Adrenal gland (tissue), 19 donors: ENCODE data around the gene PMEPA1. TPM values are rescaled to one million over a fixed set of nuclear protein-coding genes. Genes with fewer than 3 reads are reported as not detected.

Experiments
- DNase-seq, 7 donors: peaks; one replicate each; pipeline ENCODE4 v3.0.0-alpha.2; 2019 to 2020
- H3K27ac ChIP-seq, 5 donors: fragments of 200-600 bp; sonication (generic) in 4 of 5; 1 replicate in 3 of 5; 2 replicates in 2 of 5; pipeline versions ENCODE4 v1.5.1 to v1.8.0; 2016 to 2020; ENCODE audit warnings: mild to moderate bottlenecking in 1 of 5
- H3K27me3 ChIP-seq: fragments of 200-600 bp; 2 replicates; pipeline ENCODE4 v1.8.0; 2021
- H3K36me3 ChIP-seq, 2 donors: fragments of 200-600 bp; replicated peaks in 1 of 2; 1 replicate in 1 of 2; 2 replicates in 1 of 2; pipeline versions ENCODE4 v1.5.1 to v1.8.0; 2018 to 2022
- H3K4me1 ChIP-seq, 2 donors: fragments of 200-600 bp; replicated peaks in 1 of 2; 1 replicate in 1 of 2; 2 replicates in 1 of 2; pipeline versions ENCODE4 v1.5.1 to v1.8.0; 2018 to 2021
- H3K4me3 ChIP-seq, 4 donors: fragments of 200-600 bp; sonication (generic) in 3 of 4; one replicate each; pipeline ENCODE4 v1.5.1; 2016 to 2018
- H3K9me3 ChIP-seq, 3 donors: fragments of 200-600 bp; sonication (generic) in 1 of 3; replicated peaks in 1 of 3; 1 replicate in 2 of 3; 2 replicates in 1 of 3; pipeline versions ENCODE4 v1.5.1 to v1.8.0; 2016 to 2021
- POLR2A ChIP-seq, 2 donors: fragments of 450-650 bp; IDR thresholded peaks; one replicate each; pipeline ENCODE4 v1.6.1; 2017; ENCODE audit warnings: antibody characterized with exemption in 2 of 2, mild to moderate bottlenecking in 2 of 2, moderate library complexity in 1 of 2
- WGBS, 4 donors: extraction: QIAGEN DNeasy Blood & Tissue Kit in 2 of 4; methylation state at CpG; one replicate each; pipeline versions ENCODE4 v1.1.5 to v1.1.7; 2013 to 2017; 5-methylcytosine and 5-hydroxymethylcytosine counted together
- intact Hi-C, 2 donors: fragments of 100-400 bp; cut with DNase I; formaldehyde crosslinking; loops; one replicate each; pipeline versions ENCODE4 v1.14.1 to v1.15.0; 2022 to 2023
- long read RNA-seq, 10 donors: library from polyadenylated mRNA in 3 of 10; unstranded in 2 of 10; stranded (forward) in 1 of 10; transcript quantifications; one replicate each; pipeline ENCODE4 v2.0.0 and lab custom pipeline, GENCODE V29; 2021 to 2026
- polyA plus RNA-seq, 3 donors: library from polyadenylated mRNA; stranded (reverse); fragments of 200-250 nt in 2 of 3; fragments of 350-450 nt in 1 of 3; fragmentation: Illumina TruSeq in 1 of 3; extraction: RNeasy Lipid Tissue Mini Kit (QIAGEN cat#74804) in 1 of 3; gene quantifications; one replicate each; pipeline ENCODE4 v1.2.3, GENCODE V29; 2013 to 2014
- total RNA-seq, 9 donors: library from RNA; depleted of rRNA in 4 of 9; stranded (reverse); fragments of >200 nt in 4 of 9; fragments of 120-200 nt in 1 of 9; fragmentation: NEBNext Ultra II Directional in 1 of 9; extraction: Animal tissue kit (Norgen Biotek cat#: 25700) in 1 of 9; gene quantifications; one replicate each; pipeline versions ENCODE4 v1.1.0 to v1.2.4, GENCODE V29; 2013 to 2023
- TF ChIP-seq, protein P1 (sequence below), 6 experiments: fragments of 450-650 bp in 4 of 6; fragments of 200-600 bp in 2 of 6; sonication (generic) in 1 of 6; IDR thresholded peaks; 1 replicate in 5 of 6; 2 replicates in 1 of 6; pipeline versions ENCODE4 v1.5.1 to v1.8.0; 2016 to 2021; ENCODE audit warnings: antibody characterized with exemption in 6 of 6, mild to moderate bottlenecking in 2 of 6, moderate library complexity in 1 of 6
- donor health status: healthy with polysubstance abuse.
- donor health status: Bipolar disorder and iron deficiency.
- donor health status: DM: yes; HTN: yes; CAD: no.
- donor health status: DM: no; HTN: no; CAD: no.
- donor health status: DM: no; HTN: no; CAD: no.
- donor health status: DM: yes; HTN: yes; CAD: no.

The PMEPA1 gene, protein sequence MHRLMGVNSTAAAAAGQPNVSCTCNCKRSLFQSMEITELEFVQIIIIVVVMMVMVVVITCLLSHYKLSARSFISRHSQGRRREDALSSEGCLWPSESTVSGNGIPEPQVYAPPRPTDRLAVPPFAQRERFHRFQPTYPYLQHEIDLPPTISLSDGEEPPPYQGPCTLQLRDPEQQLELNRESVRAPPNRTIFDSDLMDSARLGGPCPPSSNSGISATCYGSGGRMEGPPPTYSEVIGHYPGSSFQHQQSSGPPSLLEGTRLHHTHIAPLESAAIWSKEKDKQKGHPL
- total RNA-seq (10 to 100 TPM in 4 of 9 donors, 1 to 10 TPM in 5; 1.2 to 36.0 (median 9.7) TPM), polyA plus RNA-seq (10 to 100 TPM in 2 of 3 donors, 1 to 10 TPM in 1; 9.5 to 13.2 (median 11.1) TPM)
- long read RNA-seq, donor 1 = 0 reads
- long read RNA-seq, donor 2 = 0 reads
- long read RNA-seq, donor 3, full-length matches to known transcripts = 1 of 1 reads
- long read RNA-seq, donor 3, partial matches to known transcripts = 0 of 1 reads
- long read RNA-seq, donor 3, other reads (novel, unspliced or antisense) = 0 of 1 reads
- long read RNA-seq, donor 4, full-length matches to known transcripts = 2 of 6 reads
- long read RNA-seq, donor 4, partial matches to known transcripts = 2 of 6 reads
- long read RNA-seq, donor 4, other reads (novel, unspliced or antisense) = 2 of 6 reads
- long read RNA-seq, donor 5, full-length matches to known transcripts = 13 of 16 reads
- long read RNA-seq, donor 5, partial matches to known transcripts = 1 of 16 reads
- long read RNA-seq, donor 5, other reads (novel, unspliced or antisense) = 2 of 16 reads
- long read RNA-seq, donor 6, full-length matches to known transcripts = 4 of 7 reads
- long read RNA-seq, donor 6, partial matches to known transcripts = 0 of 7 reads
- long read RNA-seq, donor 6, other reads (novel, unspliced or antisense) = 3 of 7 reads
- long read RNA-seq, donor 7 = 0 reads
- long read RNA-seq, donor 8, full-length matches to known transcripts = 1 of 1 reads
- long read RNA-seq, donor 8, partial matches to known transcripts = 0 of 1 reads
- long read RNA-seq, donor 8, other reads (novel, unspliced or antisense) = 0 of 1 reads
- long read RNA-seq, donor 9, full-length matches to known transcripts = 1 of 1 reads
- long read RNA-seq, donor 9, partial matches to known transcripts = 0 of 1 reads
- long read RNA-seq, donor 9, other reads (novel, unspliced or antisense) = 0 of 1 reads
- long read RNA-seq, donor 10, full-length matches to known transcripts = 4 of 4 reads
- long read RNA-seq, donor 10, partial matches to known transcripts = 0 of 4 reads
- long read RNA-seq, donor 10, other reads (novel, unspliced or antisense) = 0 of 4 reads

DNA sequence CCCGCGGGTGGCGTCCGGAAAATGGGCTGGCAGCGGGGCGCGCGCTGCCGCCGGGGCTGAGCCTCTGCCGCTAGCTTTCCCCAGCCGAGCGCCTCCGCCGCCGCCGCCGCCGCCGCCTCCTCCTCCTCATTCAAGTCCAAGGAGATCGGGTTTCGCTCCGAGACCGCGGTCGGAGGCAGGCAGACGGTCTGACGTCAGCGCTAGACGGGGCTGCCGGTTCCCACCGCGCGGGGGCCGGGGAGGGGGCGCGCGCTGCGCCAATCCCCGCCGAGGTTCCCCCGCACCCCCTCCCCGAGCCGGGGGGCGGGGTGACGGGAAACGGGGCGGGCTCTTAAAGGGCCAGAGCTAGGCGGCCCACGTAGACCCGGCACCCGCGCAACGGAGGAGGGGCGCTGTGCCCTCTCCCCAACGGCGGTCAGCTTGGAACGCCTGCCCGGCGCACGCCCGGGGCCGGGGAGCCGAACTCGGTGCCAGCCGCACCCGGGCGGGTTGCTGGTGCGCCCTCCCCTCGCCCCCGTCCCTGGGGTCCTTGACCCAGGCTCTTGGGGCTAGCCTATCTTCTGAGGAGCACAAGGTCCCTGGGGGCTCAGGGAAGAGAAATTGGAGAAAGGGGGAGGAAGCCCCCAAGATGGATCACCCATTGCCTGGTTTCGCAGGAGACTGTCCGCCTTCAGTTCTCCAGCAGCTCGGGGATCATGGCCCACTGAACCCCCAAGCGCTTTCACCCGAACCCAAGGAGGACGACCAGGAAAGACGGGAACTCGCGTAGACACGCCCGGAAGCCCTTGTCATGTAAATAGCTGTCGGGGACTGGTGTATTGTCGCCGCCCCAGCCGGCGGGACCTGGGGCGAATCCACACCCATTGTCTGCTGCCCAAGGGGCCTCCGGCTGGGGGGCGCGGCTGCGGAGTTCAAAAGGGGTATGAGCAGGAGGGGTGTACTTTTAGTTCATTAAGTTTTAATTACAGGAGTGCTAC lies at the start of gene PMEPA1:
TSS of gene PMEPA1 (minus strand) at position 193 of the 977 bp plus-strand sequence. CDS start 433 bp downstream, outside the sequence.
- TF ChIP-seq, protein P1, sequence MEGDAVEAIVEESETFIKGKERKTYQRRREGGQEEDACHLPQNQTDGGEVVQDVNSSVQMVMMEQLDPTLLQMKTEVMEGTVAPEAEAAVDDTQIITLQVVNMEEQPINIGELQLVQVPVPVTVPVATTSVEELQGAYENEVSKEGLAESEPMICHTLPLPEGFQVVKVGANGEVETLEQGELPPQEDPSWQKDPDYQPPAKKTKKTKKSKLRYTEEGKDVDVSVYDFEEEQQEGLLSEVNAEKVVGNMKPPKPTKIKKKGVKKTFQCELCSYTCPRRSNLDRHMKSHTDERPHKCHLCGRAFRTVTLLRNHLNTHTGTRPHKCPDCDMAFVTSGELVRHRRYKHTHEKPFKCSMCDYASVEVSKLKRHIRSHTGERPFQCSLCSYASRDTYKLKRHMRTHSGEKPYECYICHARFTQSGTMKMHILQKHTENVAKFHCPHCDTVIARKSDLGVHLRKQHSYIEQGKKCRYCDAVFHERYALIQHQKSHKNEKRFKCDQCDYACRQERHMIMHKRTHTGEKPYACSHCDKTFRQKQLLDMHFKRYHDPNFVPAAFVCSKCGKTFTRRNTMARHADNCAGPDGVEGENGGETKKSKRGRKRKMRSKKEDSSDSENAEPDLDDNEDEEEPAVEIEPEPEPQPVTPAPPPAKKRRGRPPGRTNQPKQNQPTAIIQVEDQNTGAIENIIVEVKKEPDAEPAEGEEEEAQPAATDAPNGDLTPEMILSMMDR (IDR thresholded peaks at IDR 0.05) = peak in 3 of 6 experiments; percentile 12 to 26 (median 12)
- peak; percentile 79 to 95 for TF ChIP-seq POLR2A (IDR thresholded peaks at IDR 0.05)
- Histone ChIP-seq H3K4me1 (peaks cover 0 to 10% of the 10 kb centered on the region in 2 donors), H3K9me3 (no peaks in the 10 kb centered on the region), H3K4me3 (peak within 1 kb of the TSS; percentile 7 to 73 (median 49)), H3K27me3 (no peaks in the 10 kb centered on the region), H3K27ac (peak within 1 kb of the TSS in 4 of 5 donors; percentile 60 to 83 (median 78)), H3K36me3 (no peaks in the 10 kb centered on the region)
- peak; percentile 94 to 97 (median 95) for DNase-seq
- 0 to 3% (median 1%) methylated on average over 16 to 92 of the region's 92 CpGs for WGBS, 4 donors
- intact Hi-C loops = no loop called here

DNA sequence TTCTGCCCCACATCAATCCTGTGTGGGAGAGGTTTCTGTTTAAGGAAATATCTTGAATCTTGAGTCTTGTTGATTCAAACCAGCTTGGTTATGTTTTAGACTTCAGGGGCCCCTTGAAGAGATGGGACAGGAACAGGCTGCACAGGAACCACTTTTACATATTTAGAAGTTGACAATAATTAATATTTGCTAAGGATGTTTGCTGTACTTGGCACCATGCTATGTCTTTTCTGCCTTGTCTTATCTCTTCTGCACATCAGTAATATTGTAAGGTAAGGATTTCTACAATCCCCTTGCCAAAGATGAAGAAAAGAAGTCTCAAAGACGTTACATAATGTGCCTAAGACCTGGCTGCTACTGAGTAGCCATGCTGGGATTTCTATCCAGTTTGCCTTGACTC lies 48.0 kb upstream of the PMEPA1 start:
- Histone ChIP-seq H3K4me3 (no peak overlapping the region), H3K4me1 (no peaks in the 10 kb centered on the region), H3K9me3 (no peaks in the 10 kb centered on the region), H3K36me3 (no peaks in the 10 kb centered on the region), H3K27ac (no peak overlapping the region), H3K27me3 (peaks cover 8% of the 10 kb centered on the region)
- TF ChIP-seq POLR2A (IDR thresholded peaks at IDR 0.05) = no peak
- TF ChIP-seq, protein P1 (IDR thresholded peaks at IDR 0.05) = no peak
- intact Hi-C loops = no loop called here
- no peak for DNase-seq
- WGBS, 4 donors = 23 to 50% (median 27%) methylated on average over 1 of the region's 1 CpG

DNA sequence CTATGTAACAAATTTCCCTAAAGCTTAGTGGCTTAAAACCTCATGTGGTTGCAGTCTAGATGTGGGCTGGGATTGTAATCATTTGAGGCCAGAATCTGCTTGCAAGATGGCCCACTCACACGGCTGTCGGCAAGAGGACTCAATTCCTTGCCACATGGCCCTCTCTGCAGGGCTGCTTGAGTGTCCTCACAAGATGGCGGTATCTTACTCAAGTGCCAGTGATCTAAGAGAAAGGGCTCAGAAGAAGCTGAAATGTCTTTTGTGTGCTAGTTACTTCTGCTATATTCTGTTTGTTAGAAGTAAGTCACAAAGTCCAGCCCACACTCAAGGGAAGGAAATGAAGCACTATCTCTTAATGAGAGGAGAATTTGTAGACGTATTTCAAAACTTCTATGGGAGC lies 47.1 kb upstream of the PMEPA1 start:
- WGBS, 4 donors = 67 to 88% (median 87%) methylated on average over 1 to 4 of the region's 4 CpGs
- H3K27me3 ChIP-seq = peaks cover 8% of the 10 kb centered on the region
- no peak overlapping the region for H3K27ac ChIP-seq
- TF ChIP-seq, protein P1 (IDR thresholded peaks at IDR 0.05) = no peak
- TF ChIP-seq POLR2A (IDR thresholded peaks at IDR 0.05) = no peak
- H3K9me3 ChIP-seq = no peaks in the 10 kb centered on the region
- no peak for DNase-seq
- H3K36me3 ChIP-seq = no peaks in the 10 kb centered on the region
- no peaks in the 10 kb centered on the region for H3K4me1 ChIP-seq
- intact Hi-C loops = no loop called here
- no peak overlapping the region for H3K4me3 ChIP-seq
